SK-N-SH treated with all-trans-retinoic acid at 6 μM for 48 hours (cell line): ENCODE measurements around the gene ZNF385C.
A peak's percentile ranks its signal among the peaks of the same experiment; 100 is the strongest.

Experiments used
- ATAC-seq: fragments of 200-7000 bp; cut with Tn5 transposase; 3 replicates; pipeline ENCODE4 v1.9.1; 2020; ENCODE audit warnings: mild to moderate bottlenecking, moderate library complexity
- ARNTL ChIP-seq: fragments of 450-650 bp; formaldehyde crosslinking; IDR thresholded peaks from 2 replicates; pipeline ENCODE4 v1.5.0; 2020; ENCODE audit warnings: low read depth, mild to moderate bottlenecking, moderate library complexity, borderline replicate concordance
- BACH2 ChIP-seq: fragments of 250-450 bp; sonication (Bioruptor Pico); IDR thresholded peaks from 2 replicates; pipeline ENCODE4 v1.9.0; 2021; ENCODE audit warnings: mild to moderate bottlenecking, borderline replicate concordance
- CREB5 ChIP-seq: fragments of 250-450 bp; sonication (Bioruptor Pico); IDR thresholded peaks from 2 replicates; pipeline ENCODE4 v1.5.1; 2020; ENCODE audit warnings: low read depth, mild to moderate bottlenecking, moderate library complexity
- CSDC2 ChIP-seq: fragments of 250-450 bp; sonication (Bioruptor Pico); IDR thresholded peaks from 2 replicates; pipeline ENCODE4 v1.5.0; 2020; ENCODE audit warnings: mild to moderate bottlenecking, moderate library complexity
- CSRNP3 ChIP-seq: fragments of 250-450 bp; sonication (Bioruptor Pico); IDR thresholded peaks from 2 replicates; pipeline ENCODE4 v1.5.1; 2021; ENCODE audit warnings: mild to moderate bottlenecking, moderate library complexity
- ESRRG ChIP-seq: fragments of 250-450 bp; sonication (Bioruptor Pico); IDR thresholded peaks from 2 replicates; pipeline ENCODE4 v1.6.1; 2021; ENCODE audit warnings: mild to moderate bottlenecking
- GLIS3 ChIP-seq: fragments of 250-450 bp; sonication (Bioruptor Pico); IDR thresholded peaks from 2 replicates; pipeline ENCODE4 v1.5.0; 2020; ENCODE audit warnings: mild to moderate bottlenecking, moderate library complexity
- ISL1 ChIP-seq: fragments of 250-450 bp; sonication (Bioruptor Pico); IDR thresholded peaks from 2 replicates; pipeline ENCODE4 v2.1.2; 2022; ENCODE audit warnings: mild to moderate bottlenecking, moderate library complexity
- OSR1 ChIP-seq: fragments of 250-450 bp; sonication (Bioruptor Pico); IDR thresholded peaks from 2 replicates; pipeline ENCODE4 v1.8.0; 2022; ENCODE audit warnings: moderate library complexity, mild to moderate bottlenecking, inconsistent platforms
- PATZ1 ChIP-seq: fragments of 250-450 bp; sonication (Bioruptor Pico); IDR thresholded peaks from 2 replicates; pipeline ENCODE4 v1.8.0; 2020; ENCODE audit warnings: mild to moderate bottlenecking, moderate library complexity, borderline replicate concordance
- POU6F1 ChIP-seq: fragments of 250-450 bp; sonication (Bioruptor Pico); IDR thresholded peaks from 2 replicates; pipeline ENCODE4 v1.8.0; 2021; ENCODE audit warnings: low read depth, mild to moderate bottlenecking, moderate library complexity, borderline replicate concordance
- PPARA ChIP-seq: fragments of 250-450 bp; sonication (Bioruptor Pico); IDR thresholded peaks from 2 replicates; pipeline ENCODE4 v1.5.0; 2020; ENCODE audit warnings: mild to moderate bottlenecking, borderline replicate concordance
- RARB ChIP-seq: fragments of 250-450 bp; sonication (Bioruptor Pico); IDR thresholded peaks from 2 replicates; pipeline ENCODE4 v1.8.0; 2021; ENCODE audit warnings: mild to moderate bottlenecking, moderate library complexity
- SNAI2 ChIP-seq: fragments of 250-450 bp; sonication (Bioruptor Pico); IDR thresholded peaks from 2 replicates; pipeline ENCODE4 v1.5.0; 2020; ENCODE audit warnings: mild to moderate bottlenecking, moderate library complexity
- TCF4 ChIP-seq: fragments of 250-450 bp; sonication (Bioruptor Pico); IDR thresholded peaks from 2 replicates; pipeline ENCODE4 v1.8.0; 2021; ENCODE audit warnings: mild to moderate bottlenecking, moderate library complexity, borderline replicate concordance
- TOX ChIP-seq: fragments of 250-450 bp; sonication (Bioruptor Pico); IDR thresholded peaks from 2 replicates; pipeline ENCODE4 v1.8.0; 2021; ENCODE audit warnings: mild to moderate bottlenecking, moderate library complexity, borderline replicate concordance
- TSHZ2 ChIP-seq: fragments of 250-450 bp; sonication (Bioruptor Pico); IDR thresholded peaks from 2 replicates; pipeline ENCODE4 v1.5.0; 2020; ENCODE audit warnings: mild to moderate bottlenecking, moderate library complexity
- ZC3H10 ChIP-seq: fragments of 250-450 bp; sonication (Bioruptor Pico); IDR thresholded peaks from 2 replicates; pipeline ENCODE4 v1.5.1; 2021; ENCODE audit warnings: mild to moderate bottlenecking, moderate library complexity
- ZFP3 ChIP-seq: fragments of 250-450 bp; sonication (Bioruptor Pico); IDR thresholded peaks from 2 replicates; pipeline ENCODE4 v1.5.0; 2020; ENCODE audit warnings: mild to moderate bottlenecking, moderate library complexity
- ZFP30 ChIP-seq: fragments of 450-650 bp; formaldehyde crosslinking; IDR thresholded peaks from 2 replicates; pipeline ENCODE4 v1.5.0; 2022; ENCODE audit warnings: mild to moderate bottlenecking, moderate library complexity
- ZNF565 ChIP-seq: fragments of 450-650 bp; formaldehyde crosslinking; conservative IDR thresholded peaks from 2 replicates; pipeline ENCODE4 v1.5.0; 2020; ENCODE audit warnings: low read depth, mild to moderate bottlenecking, moderate library complexity
- ZNF70 ChIP-seq: fragments of 450-650 bp; formaldehyde crosslinking; IDR thresholded peaks from 2 replicates; pipeline ENCODE4 v1.5.0; 2020; ENCODE audit warnings: mild to moderate bottlenecking, moderate library complexity
- ZNF8 ChIP-seq: fragments of 450-650 bp; formaldehyde crosslinking; IDR thresholded peaks from 2 replicates; pipeline ENCODE4 v1.5.0; 2020; ENCODE audit warnings: mild to moderate bottlenecking, moderate library complexity

The ZNF385C gene

GRCh38 chr17:42117397-42118125, 19.3 kb upstream of the ZNF385C start:
- ATAC-seq: no peak
- TF ChIP-seq ZFP3 (CRISPR knock-in tag) (no peak), TOX (CRISPR knock-in tag) (no peak), ZNF565 (CRISPR knock-in tag) (no peak), ZFP30 (CRISPR knock-in tag) (no peak), CREB5 (no peak), PPARA (CRISPR knock-in tag) (no peak), ARNTL (CRISPR knock-in tag) (no peak), ZNF8 (no peak), BACH2 (CRISPR knock-in tag) (no peak), ZC3H10 (CRISPR knock-in tag) (no peak), ISL1 (CRISPR knock-in tag) (no peak), ZNF70 (no peak), POU6F1 (CRISPR knock-in tag) (no peak)

- no peak for TF ChIP-seq TSHZ2 (CRISPR knock-in tag)
- TF ChIP-seq TOX (CRISPR knock-in tag): no peak
- TF ChIP-seq BACH2 (CRISPR knock-in tag): no peak
- TF ChIP-seq RARB (CRISPR knock-in tag): no peak
- no peak for TF ChIP-seq GLIS3 (CRISPR knock-in tag)
- no peak for TF ChIP-seq TCF4 (CRISPR knock-in tag)
- no peak for TF ChIP-seq PATZ1
- no peak for TF ChIP-seq ZC3H10 (CRISPR knock-in tag)
- no peak for TF ChIP-seq ESRRG (CRISPR knock-in tag)
- TF ChIP-seq ZFP3 (CRISPR knock-in tag): no peak
- peak; percentile 63 for ATAC-seq
Observed at GRCh38 chr17:42116705-42117396, 18.6 kb upstream of the ZNF385C start.

- no peak for ATAC-seq
- TF ChIP-seq ESRRG (CRISPR knock-in tag) (no peak), OSR1 (CRISPR knock-in tag) (no peak), ZFP3 (CRISPR knock-in tag) (no peak), RARB (CRISPR knock-in tag) (no peak), POU6F1 (CRISPR knock-in tag) (no peak), SNAI2 (CRISPR knock-in tag) (no peak), ZNF565 (CRISPR knock-in tag) (no peak), ZFP30 (CRISPR knock-in tag) (no peak), PPARA (CRISPR knock-in tag) (no peak), GLIS3 (CRISPR knock-in tag) (no peak), ZNF70 (no peak), CSRNP3 (CRISPR knock-in tag) (no peak), ARNTL (CRISPR knock-in tag) (no peak), ZC3H10 (CRISPR knock-in tag) (no peak), CSDC2 (CRISPR knock-in tag) (no peak)
Observed at GRCh38 chr17:42114118-42114517, 15.8 kb upstream of the ZNF385C start.
